H9 (cell line): ENCODE data around the gene HS3ST6. TPM values are rescaled to one million over a fixed set of nuclear protein-coding genes. Genes with fewer than 3 reads are reported as not detected.
"Not testable (repeated sequence)": the region's sequence is repeated elsewhere in the genome, so short reads cannot be mapped to it uniquely, and the experiment has no call there.

Experiments
- DNase-seq: peaks from one replicate; pipeline ENCODE4 v3.0.0-alpha.2; 2017
- H2AFZ ChIP-seq: one replicate; pipeline ENCODE4 v1.6.1; 2013; ENCODE audit warnings: mild to moderate bottlenecking, low read length, control low read depth, moderate library complexity
- H2AK5ac ChIP-seq: 2 replicates; pipeline ENCODE4 v1.6.1; 2013; ENCODE audit warnings: low read length, control low read depth, mixed read lengths; ENCODE audit not compliant: insufficient read length
- H2BK120ac ChIP-seq: one replicate; pipeline ENCODE4 v1.6.1; 2013; ENCODE audit warnings: low read depth, mild to moderate bottlenecking, low read length, control low read depth, inconsistent platforms; ENCODE audit not compliant: poor library complexity, severe bottlenecking
- H2BK12ac ChIP-seq: 2 replicates; pipeline ENCODE4 v1.6.1; 2013; ENCODE audit warnings: low read length, control low read depth, mixed read lengths, low read depth; ENCODE audit not compliant: insufficient read length
- H2BK15ac ChIP-seq: 2 replicates; pipeline ENCODE4 v1.6.1; 2013; ENCODE audit warnings: low read depth, low read length, control low read depth
- H2BK20ac ChIP-seq: one replicate; pipeline ENCODE4 v1.6.1; 2013; ENCODE audit warnings: low read depth, mild to moderate bottlenecking, low read length, control low read depth, inconsistent platforms; ENCODE audit not compliant: poor library complexity, severe bottlenecking
- H2BK5ac ChIP-seq: 2 replicates; pipeline ENCODE4 v1.6.1; 2013; ENCODE audit warnings: low read length, control low read depth, mixed read lengths; ENCODE audit not compliant: insufficient read length
- H3K14ac ChIP-seq: 2 replicates; pipeline ENCODE4 v1.6.1; 2013; ENCODE audit warnings: low read length, control low read depth; ENCODE audit not compliant: insufficient read depth
- H3K18ac ChIP-seq: 2 replicates; pipeline ENCODE4 v1.6.1; 2013; ENCODE audit warnings: low read depth, mild to moderate bottlenecking, mixed read lengths, low read length, control low read depth; ENCODE audit not compliant: insufficient read length
- H3K23ac ChIP-seq: 2 replicates; pipeline ENCODE4 v1.6.1; 2013; ENCODE audit warnings: low read length, control low read depth, mixed read lengths, low read depth; ENCODE audit not compliant: insufficient read length
- H3K23me2 ChIP-seq: 2 replicates; pipeline ENCODE4 v1.6.1; 2013; ENCODE audit warnings: low read depth, mild to moderate bottlenecking, mixed read lengths, low read length, control low read depth; ENCODE audit not compliant: insufficient read length, poor library complexity, severe bottlenecking
- H3K27ac ChIP-seq: 2 replicates; pipeline ENCODE4 v1.5.1; 2013; ENCODE audit warnings: low read length, control low read depth, mixed read lengths, low read depth; ENCODE audit not compliant: insufficient read length
- H3K27me3 ChIP-seq: 2 replicates; pipeline ENCODE4 v1.6.1; 2013; ENCODE audit warnings: low read length, control low read depth, inconsistent platforms; ENCODE audit not compliant: insufficient read depth
- H3K4ac ChIP-seq: 2 replicates; pipeline ENCODE4 v1.6.1; 2013; ENCODE audit warnings: low read depth, mild to moderate bottlenecking, control low read depth, inconsistent platforms, low read length, moderate library complexity
- H3K4me1 ChIP-seq: 2 replicates; pipeline ENCODE4 v1.6.1; 2013; ENCODE audit warnings: low read length, control low read depth, inconsistent platforms; ENCODE audit not compliant: insufficient read depth
- H3K4me2 ChIP-seq: 2 replicates; pipeline ENCODE4 v1.6.1; 2013; ENCODE audit warnings: low read length, control low read depth, mixed read lengths; ENCODE audit not compliant: insufficient read length, insufficient read depth
- H3K56ac ChIP-seq: 2 replicates; pipeline ENCODE4 v1.6.1; 2013; ENCODE audit warnings: low read depth, mild to moderate bottlenecking, mixed read lengths, low read length, control low read depth; ENCODE audit not compliant: insufficient read length
- H3K79me1 ChIP-seq: 2 replicates; pipeline ENCODE4 v1.6.1; 2013; ENCODE audit warnings: low read depth, mild to moderate bottlenecking, moderate library complexity, low read length, control low read depth, inconsistent platforms; ENCODE audit not compliant: insufficient read depth, poor library complexity, severe bottlenecking
- H3K79me2 ChIP-seq: 2 replicates; pipeline ENCODE4 v1.6.1; 2013; ENCODE audit warnings: low read length, control low read depth, inconsistent platforms; ENCODE audit not compliant: insufficient read depth
- H3K9ac ChIP-seq: 2 replicates; pipeline ENCODE4 v1.6.1; 2013; ENCODE audit warnings: low read length, control low read depth, mixed read lengths; ENCODE audit not compliant: insufficient read length; ENCODE audit errors: extremely low read depth
- H3K9me3 ChIP-seq: one replicate; pipeline ENCODE4 v1.6.1; 2013; ENCODE audit warnings: low read depth, low read length, inconsistent platforms; ENCODE audit not compliant: control insufficient read depth
- H3T11ph ChIP-seq: one replicate; pipeline ENCODE4 v1.6.1; 2013; ENCODE audit warnings: mild to moderate bottlenecking, low read length, control low read depth, inconsistent platforms
- H4K20me1 ChIP-seq: one replicate; pipeline ENCODE4 v1.6.1; 2013; ENCODE audit not compliant: control insufficient read depth, insufficient read length, insufficient read depth
- H4K5ac ChIP-seq: 2 replicates; pipeline ENCODE4 v1.6.1; 2013; ENCODE audit warnings: low read depth, mild to moderate bottlenecking, mixed read lengths, low read length, control low read depth; ENCODE audit not compliant: insufficient read length
- H4K8ac ChIP-seq: replicated peaks from 2 replicates; pipeline ENCODE4 v1.6.1; 2013; ENCODE audit warnings: low read length, control low read depth, mixed read lengths, low read depth; ENCODE audit not compliant: insufficient read length
- H4K91ac ChIP-seq: 2 replicates; pipeline ENCODE4 v1.6.1; 2013; ENCODE audit warnings: low read depth, mild to moderate bottlenecking, moderate library complexity, mixed read lengths, low read length, control low read depth; ENCODE audit not compliant: insufficient read length
- H3K27ac Mint-ChIP-seq, 3 experiments: 2 replicates in 2 of 3; 3 replicates in 1 of 3; pipeline ENCODE4 v1.8.0; 2020 to 2021; ENCODE audit warnings: mixed read lengths in 3 of 3, mild to moderate bottlenecking in 1 of 3, moderate library complexity in 1 of 3
- H3K27me3 Mint-ChIP-seq: 2 replicates; pipeline ENCODE4 v1.8.0; 2021; ENCODE audit warnings: low read depth, mild to moderate bottlenecking, moderate library complexity, mixed read lengths
- H3K36me3 Mint-ChIP-seq, 3 experiments: 2 replicates in 2 of 3; 3 replicates in 1 of 3; pipeline ENCODE4 v1.8.0; 2020 to 2021; ENCODE audit warnings: low read depth in 3 of 3, mixed read lengths in 3 of 3; ENCODE audit not compliant: insufficient read depth in 1 of 3
- H3K4me1 Mint-ChIP-seq, 2 experiments: 2 replicates each; pipeline ENCODE4 v1.8.0; 2020; ENCODE audit warnings: mixed read lengths in 2 of 2
- H3K4me3 Mint-ChIP-seq, 2 experiments: 2 replicates in 1 of 2; 3 replicates in 1 of 2; pipeline ENCODE4 v1.8.0; 2020 to 2021; ENCODE audit warnings: mild to moderate bottlenecking in 2 of 2, mixed read lengths in 2 of 2, moderate library complexity in 1 of 2
- H3K9me3 Mint-ChIP-seq, 2 experiments: 2 replicates in 1 of 2; 3 replicates in 1 of 2; pipeline ENCODE4 v1.8.0; 2020; ENCODE audit warnings: mild to moderate bottlenecking in 2 of 2, mixed read lengths in 2 of 2, moderate library complexity in 1 of 2
- whole genome bisulfite sequencing: extraction: QIAGEN DNeasy Blood & Tissue Kit; methylation state at CpG from one replicate; pipeline ENCODE4 v1.1.7; 2013; ENCODE audit warnings: missing lambda C conversion rate, low lambda C conversion rate, mixed read lengths; ENCODE audit not compliant: insufficient read length; ENCODE audit errors: extremely low coverage; 5-methylcytosine and 5-hydroxymethylcytosine counted together
- total RNA-seq: library from RNA; stranded (reverse); gene quantifications from 2 replicates; pipeline ENCODE4 v1.2.1, GENCODE V29; 2021
- TF ChIP-seq, protein P1 (sequence below): fragments of 200-600 bp; sonication (generic); conservative IDR thresholded peaks from 3 replicates; pipeline ENCODE4 v1.8.0; 2021; ENCODE audit warnings: antibody characterized with exemption, mild to moderate bottlenecking

The HS3ST6 gene
- total RNA-seq, 1 experiment from 2014 or later = not detected

- TF ChIP-seq, protein P1, sequence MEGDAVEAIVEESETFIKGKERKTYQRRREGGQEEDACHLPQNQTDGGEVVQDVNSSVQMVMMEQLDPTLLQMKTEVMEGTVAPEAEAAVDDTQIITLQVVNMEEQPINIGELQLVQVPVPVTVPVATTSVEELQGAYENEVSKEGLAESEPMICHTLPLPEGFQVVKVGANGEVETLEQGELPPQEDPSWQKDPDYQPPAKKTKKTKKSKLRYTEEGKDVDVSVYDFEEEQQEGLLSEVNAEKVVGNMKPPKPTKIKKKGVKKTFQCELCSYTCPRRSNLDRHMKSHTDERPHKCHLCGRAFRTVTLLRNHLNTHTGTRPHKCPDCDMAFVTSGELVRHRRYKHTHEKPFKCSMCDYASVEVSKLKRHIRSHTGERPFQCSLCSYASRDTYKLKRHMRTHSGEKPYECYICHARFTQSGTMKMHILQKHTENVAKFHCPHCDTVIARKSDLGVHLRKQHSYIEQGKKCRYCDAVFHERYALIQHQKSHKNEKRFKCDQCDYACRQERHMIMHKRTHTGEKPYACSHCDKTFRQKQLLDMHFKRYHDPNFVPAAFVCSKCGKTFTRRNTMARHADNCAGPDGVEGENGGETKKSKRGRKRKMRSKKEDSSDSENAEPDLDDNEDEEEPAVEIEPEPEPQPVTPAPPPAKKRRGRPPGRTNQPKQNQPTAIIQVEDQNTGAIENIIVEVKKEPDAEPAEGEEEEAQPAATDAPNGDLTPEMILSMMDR = no peak
- Histone ChIP-seq H4K20me1 (no peaks in the 10 kb centered on the region), H3K23me2 (peaks cover 7% of the 10 kb centered on the region), H3K18ac (no peak overlapping the region), H3K4me2 (no peak overlapping the region), H2BK120ac (no peak overlapping the region), H3K4ac (no peak overlapping the region), H4K8ac (no peak overlapping the region), H2BK5ac (no peak overlapping the region), H4K91ac (no peak overlapping the region), H3K23ac (no peak overlapping the region), H3K79me2 (no peaks in the 10 kb centered on the region), H2AK5ac (no peak overlapping the region), H3T11ph (no peak overlapping the region), H3K27ac (no peak overlapping the region), H4K5ac (no peak overlapping the region), H3K27me3 (no peaks in the 10 kb centered on the region), H3K9ac (no peak overlapping the region), H3K79me1 (no peaks in the 10 kb centered on the region), H3K4me1 (peaks cover 4% of the 10 kb centered on the region; the same call in 1 of the 2 replicates), H3K56ac (no peak overlapping the region), H2BK12ac (no peak overlapping the region), H3K14ac (no peak overlapping the region), H3K9me3 (no peaks in the 10 kb centered on the region), H2BK15ac (no peak overlapping the region), H2BK20ac (no peak overlapping the region), H2AFZ (no peak overlapping the region)
- H3K36me3 Mint-ChIP-seq = peaks cover 10 to 28% (median 17%) of the 10 kb centered on the region in 3 experiments; a peak in 6 of 7 replicates
- no peaks in the 10 kb centered on the region for H3K9me3 Mint-ChIP-seq
- H3K27me3 Mint-ChIP-seq = no peaks in the 10 kb centered on the region; the same call in 1 of the 2 replicates
- no peak for DNase-seq
- H3K4me1 Mint-ChIP-seq = peaks cover 15 to 23% of the 10 kb centered on the region in 2 experiments
- no CpG with 5 or more reads among the region's 23 CpGs for WGBS
- H3K27ac Mint-ChIP-seq = no peak overlapping the region
- H3K4me3 Mint-ChIP-seq = no peak overlapping the region
These were observed 22.3 kb upstream of the HS3ST6 start for GRCh38 chr16:1940273-1941161.

- H4K91ac ChIP-seq, H3K79me1 ChIP-seq, H3K4me3 Mint-ChIP-seq, H3K9ac ChIP-seq, H3K27ac ChIP-seq, H3K4ac ChIP-seq, H3K4me2 ChIP-seq, H3K18ac ChIP-seq, H2BK12ac ChIP-seq, H3K14ac ChIP-seq, H3K9me3 ChIP-seq, H4K20me1 ChIP-seq, H3K27me3 Mint-ChIP-seq, H3T11ph ChIP-seq, H2BK120ac ChIP-seq, H3K27me3 ChIP-seq, H3K4me1 ChIP-seq, H2BK20ac ChIP-seq, H3K23me2 ChIP-seq, H4K5ac ChIP-seq, H3K79me2 ChIP-seq, H2BK15ac ChIP-seq, H3K9me3 Mint-ChIP-seq, DNase-seq, H3K56ac ChIP-seq, H4K8ac ChIP-seq, H3K23ac ChIP-seq, H2AK5ac ChIP-seq, H2BK5ac ChIP-seq, H2AFZ ChIP-seq: not testable (repeated sequence)
- Mint-ChIP-seq H3K36me3 (peaks cover 10 to 28% (median 17%) of the 10 kb centered on the region in 3 experiments; a peak in 6 of 7 replicates), H3K27ac (peak overlapping the region in 1 of 3 experiments; percentile 31; a peak in 1 of 7 replicates), H3K4me1 (peaks cover 15 to 22% of the 10 kb centered on the region in 2 experiments)
- no CpG with 5 or more reads among the region's 8 CpGs for WGBS
These were observed 21.6 kb upstream of the HS3ST6 start for GRCh38 chr16:1939833-1940232.
